GM12891 (cell line): Measurements from ENCODE around the gene MGMT.

Source experiments
- DNase-seq: peaks from one replicate; pipeline ENCODE4 v3.0.0; 2011; ENCODE audit warnings: low spot score; ENCODE audit not compliant: insufficient read length
- FAIRE-seq: peaks from 2 replicates; lab custom pipeline; 2011; peaks lifted over from hg19 to GRCh38; lab: Jason Lieb, UNC
- PAX5 ChIP-seq: IDR thresholded peaks from 2 replicates; pipeline ENCODE4 v1.6.1; 2011; ENCODE audit warnings: low read length, moderate library complexity, mild to moderate bottlenecking; ENCODE audit not compliant: insufficient read depth, severe bottlenecking
- POLR2A ChIP-seq: IDR thresholded peaks from 2 replicates; pipeline ENCODE4 v1.6.1; 2011; ENCODE audit warnings: low read depth, low read length, control low read depth
- POLR2AphosphoS5 ChIP-seq: IDR thresholded peaks from 2 replicates; pipeline ENCODE4 v1.6.1; 2011; ENCODE audit warnings: low read depth, low read length, control low read depth
- POU2F2 ChIP-seq: IDR thresholded peaks from 2 replicates; pipeline ENCODE4 v1.6.1; 2011; ENCODE audit warnings: low read depth, mild to moderate bottlenecking, control low read depth, low read length, moderate library complexity
- SPI1 ChIP-seq: IDR thresholded peaks from 2 replicates; pipeline ENCODE4 v1.6.1; 2011; ENCODE audit warnings: low read depth, low read length, control low read depth
- TAF1 ChIP-seq: IDR thresholded peaks from 2 replicates; pipeline ENCODE4 v1.6.1; 2011; ENCODE audit warnings: low read depth, low read length, control low read depth

The MGMT gene

GRCh38 chr10:129707406-129708388 is 240.7 kb downstream of the MGMT start:
- DNase-seq (no peak), FAIRE-seq (no peak)
- TF ChIP-seq PAX5 (no peak), SPI1 (no peak), POLR2A (no peak), TAF1 (no peak), POLR2AphosphoS5 (no peak), POU2F2 (no peak)

- DNase-seq = no peak
- TF ChIP-seq POLR2A = no peak
- TF ChIP-seq SPI1 = no peak
- no peak for TF ChIP-seq TAF1
- no peak for TF ChIP-seq POU2F2
- no peak for TF ChIP-seq POLR2AphosphoS5
- no peak for TF ChIP-seq PAX5
- FAIRE-seq = no peak
These were observed 242.1 kb downstream of the MGMT start for GRCh38 chr10:129709101-129709500.

DNA sequence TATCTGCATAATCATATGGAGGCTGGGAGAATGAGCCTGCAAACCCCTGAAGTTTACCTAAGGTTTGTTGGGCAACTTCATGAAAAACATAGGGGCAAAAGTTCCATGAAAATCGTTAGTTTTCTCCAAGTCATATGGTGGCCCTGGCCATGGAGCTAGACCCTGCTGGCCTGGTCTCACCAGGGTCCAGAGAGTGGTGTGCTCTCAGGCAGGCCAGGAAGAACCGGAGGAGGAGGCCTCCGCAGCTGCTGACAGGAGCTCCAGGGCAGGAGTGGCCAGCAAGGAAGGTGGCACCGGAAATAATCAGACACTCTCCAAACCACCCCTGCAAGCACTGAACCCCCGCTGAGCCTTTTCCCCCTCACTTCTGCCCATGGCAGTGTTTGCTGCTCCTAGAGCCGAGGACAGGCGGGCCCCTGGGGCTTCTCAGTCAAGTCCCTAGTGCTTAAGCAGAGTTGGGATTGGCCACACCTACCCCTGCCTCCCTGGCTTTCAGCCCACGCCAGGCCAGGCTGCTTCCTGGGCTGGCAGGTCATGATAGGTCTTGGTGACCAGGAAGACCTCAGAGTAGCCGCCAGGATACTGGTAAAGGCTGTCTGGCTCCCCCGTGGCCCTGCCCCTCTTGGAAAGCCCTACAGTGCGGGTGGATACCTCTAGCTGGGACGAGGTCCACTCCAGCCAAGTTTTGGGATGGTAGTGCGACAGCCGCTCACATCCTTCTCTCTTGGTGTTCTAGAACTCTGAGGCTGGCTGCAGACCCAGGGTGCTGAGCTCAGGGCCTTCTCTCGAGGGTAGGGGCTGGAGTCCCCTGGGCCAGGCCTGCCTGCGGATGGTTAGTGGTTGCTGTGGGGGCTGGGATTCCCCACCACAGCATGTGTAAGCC is 242.8 kb downstream of the MGMT start:
- DNase-seq = no peak
- TF ChIP-seq PAX5 = no peak
- no peak for TF ChIP-seq POLR2A
- TF ChIP-seq POU2F2 = no peak
- TF ChIP-seq POLR2AphosphoS5 = no peak
- TF ChIP-seq TAF1 = no peak
- TF ChIP-seq SPI1 = no peak
- FAIRE-seq = no peak

- no peak for TF ChIP-seq PAX5
- no peak for TF ChIP-seq TAF1
- TF ChIP-seq POU2F2 = no peak
- no peak for TF ChIP-seq SPI1
- TF ChIP-seq POLR2A = no peak
- no peak for TF ChIP-seq POLR2AphosphoS5
- FAIRE-seq (no peak), DNase-seq (no peak)
These were observed 243.4 kb downstream of the MGMT start for GRCh38 chr10:129710510-129710847.

GRCh38 chr10:129711291-129711690 is 244.2 kb downstream of the MGMT start:
- FAIRE-seq (no peak), DNase-seq (no peak)
- TF ChIP-seq POU2F2 (no peak), PAX5 (no peak), POLR2A (no peak), POLR2AphosphoS5 (no peak), TAF1 (no peak), SPI1 (no peak)

DNA sequence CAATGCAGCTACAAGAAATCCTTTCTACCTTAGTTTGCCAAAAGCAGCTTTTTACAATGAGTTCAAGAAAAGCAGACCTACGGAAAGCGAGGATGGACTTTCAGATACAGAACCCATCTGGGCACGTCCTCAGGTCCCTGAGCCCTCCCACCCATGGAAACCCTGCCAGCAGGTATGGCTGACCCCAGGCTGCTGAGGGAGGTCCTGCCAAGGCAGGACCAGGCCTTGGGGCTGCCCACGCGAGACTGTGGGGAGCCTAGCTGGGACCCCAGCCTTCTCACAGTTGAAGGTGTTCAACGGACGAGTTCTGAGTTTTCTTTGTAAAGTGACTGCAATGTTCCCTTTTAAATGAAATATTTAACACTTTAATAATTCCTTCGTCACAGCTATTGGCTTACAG is 245.0 kb downstream of the MGMT start:
- no peak for TF ChIP-seq SPI1
- FAIRE-seq (no peak), DNase-seq (no peak)

DNA sequence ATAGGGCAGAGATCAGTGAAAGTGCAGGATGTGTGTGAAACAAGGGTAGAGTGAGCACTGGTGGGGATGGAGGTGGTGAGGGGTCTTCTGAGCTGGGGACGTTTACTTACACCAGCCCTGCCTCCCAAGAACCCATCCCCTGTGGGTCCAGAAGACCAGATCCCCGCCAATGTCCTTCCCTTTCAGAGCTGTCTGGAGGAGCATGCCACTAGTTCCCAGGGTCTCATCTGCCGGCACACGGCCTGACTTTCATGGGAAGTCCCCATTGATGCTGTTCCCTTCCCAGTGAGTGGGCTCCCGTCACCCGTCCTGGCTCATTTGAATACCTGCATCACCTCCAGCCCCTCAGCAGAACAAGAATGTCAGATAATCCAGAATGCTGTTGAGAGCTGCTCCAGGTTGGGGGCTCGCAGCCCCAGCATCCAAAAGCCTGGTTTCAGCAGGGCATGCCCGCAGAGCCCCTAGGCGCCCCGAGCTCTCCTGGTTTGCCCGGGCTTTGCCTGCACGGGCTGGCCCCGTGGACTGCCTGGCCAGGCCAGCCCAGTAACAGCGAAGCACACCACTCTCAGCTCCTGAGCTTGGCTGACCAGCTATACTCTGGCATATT is 246.7 kb downstream of the MGMT start:
- DNase-seq = no peak
- TF ChIP-seq SPI1 (no peak), PAX5 (no peak), POLR2A (no peak), POLR2AphosphoS5 (no peak), TAF1 (no peak), POU2F2 (no peak)
- FAIRE-seq = no peak

GRCh38 chr10:129715805-129716204 is 248.8 kb downstream of the MGMT start:
- TF ChIP-seq POLR2A (no peak), TAF1 (no peak), POU2F2 (no peak), PAX5 (no peak), SPI1 (no peak)
- DNase-seq (no peak), FAIRE-seq (no peak)

- no peak for TF ChIP-seq TAF1
- TF ChIP-seq SPI1 = no peak
- TF ChIP-seq PAX5 = no peak
- no peak for TF ChIP-seq POLR2A
- no peak for TF ChIP-seq POLR2AphosphoS5
- no peak for TF ChIP-seq POU2F2
- no peak for FAIRE-seq
- DNase-seq = no peak
These were observed 249.2 kb downstream of the MGMT start for GRCh38 chr10:129716211-129716681.
